ENCODE measurements around the gene IGSF9B. TPM values are rescaled to one million over a fixed set of nuclear protein-coding genes. Genes with fewer than 3 reads are reported as not detected.

Gene IGSF9B
- total RNA-seq, 1 donor from 2014 or later = 209 TPM

- Mint-ChIP-seq H3K9me3 (ENCODE audit: unreplicated experiment) (peaks cover 21% of the 10 kb centered on the region), H3K4me1 (ENCODE audit: low read depth, unreplicated experiment) (peaks cover 5% of the 10 kb centered on the region), H3K36me3 (ENCODE audit: unreplicated experiment) (peaks cover 14% of the 10 kb centered on the region), H3K27me3 (ENCODE audit: unreplicated experiment) (peaks cover 21% of the 10 kb centered on the region), H3K4me3 (ENCODE audit: unreplicated experiment) (no peak overlapping the region), H3K27ac (ENCODE audit: unreplicated experiment) (no peak overlapping the region)
- DNase-seq = no peak
- no peak for TF ChIP-seq CTCF (IDR thresholded peaks at IDR 0.05; ENCODE audit: partially characterized antibody, unreplicated experiment)
Observed at GRCh38 chr11:133901999-133902398, 54.8 kb downstream of the IGSF9B start.

GRCh38 chr11:133901316-133901715 is 55.5 kb downstream of the IGSF9B start:
- Mint-ChIP-seq H3K4me1 (ENCODE audit: low read depth, unreplicated experiment) (peaks cover 9% of the 10 kb centered on the region), H3K9me3 (ENCODE audit: unreplicated experiment) (peaks cover 20% of the 10 kb centered on the region), H3K36me3 (ENCODE audit: unreplicated experiment) (peaks cover 14% of the 10 kb centered on the region), H3K4me3 (ENCODE audit: unreplicated experiment) (no peak overlapping the region), H3K27ac (ENCODE audit: unreplicated experiment) (no peak overlapping the region), H3K27me3 (ENCODE audit: unreplicated experiment) (peaks cover 20% of the 10 kb centered on the region)
- DNase-seq = no peak
- no peak for TF ChIP-seq CTCF (IDR thresholded peaks at IDR 0.05; ENCODE audit: partially characterized antibody, unreplicated experiment)

GRCh38 chr11:133900176-133901105 is 56.3 kb downstream of the IGSF9B start:
- Mint-ChIP-seq H3K4me1 (ENCODE audit: low read depth, unreplicated experiment) (peaks cover 15% of the 10 kb centered on the region), H3K36me3 (ENCODE audit: unreplicated experiment) (peaks cover 9% of the 10 kb centered on the region), H3K27me3 (ENCODE audit: unreplicated experiment) (peaks cover 19% of the 10 kb centered on the region), H3K4me3 (ENCODE audit: unreplicated experiment) (no peak overlapping the region), H3K27ac (ENCODE audit: unreplicated experiment) (no peak overlapping the region), H3K9me3 (ENCODE audit: unreplicated experiment) (peaks cover 14% of the 10 kb centered on the region)
- TF ChIP-seq CTCF (IDR thresholded peaks at IDR 0.05; ENCODE audit: partially characterized antibody, unreplicated experiment) = no peak
- no peak for DNase-seq

GRCh38 chr11:133898770-133899115 is 58.0 kb downstream of the IGSF9B start:
- no peak for TF ChIP-seq CTCF (IDR thresholded peaks at IDR 0.05; ENCODE audit: partially characterized antibody, unreplicated experiment)
- no peak overlapping the region for H3K4me3 Mint-ChIP-seq (ENCODE audit: unreplicated experiment)
- peaks cover 11% of the 10 kb centered on the region for H3K27me3 Mint-ChIP-seq (ENCODE audit: unreplicated experiment)
- H3K27ac Mint-ChIP-seq (ENCODE audit: unreplicated experiment) = no peak overlapping the region
- DNase-seq = no peak
- H3K4me1 Mint-ChIP-seq (ENCODE audit: low read depth, unreplicated experiment) = peaks cover 25% of the 10 kb centered on the region
- peaks cover 13% of the 10 kb centered on the region for H3K9me3 Mint-ChIP-seq (ENCODE audit: unreplicated experiment)
- peaks cover 5% of the 10 kb centered on the region for H3K36me3 Mint-ChIP-seq (ENCODE audit: unreplicated experiment)
